ENCODE measurements around the gene STX12. TPM values are rescaled to one million over a fixed set of nuclear protein-coding genes. Genes with fewer than 3 reads are reported as not detected.
A peak's percentile ranks its signal among the peaks of the same experiment; 100 is the strongest.

Gene STX12
- total RNA-seq, 1 donor from 2014 or later: 26.5 TPM

- H3K36me3 Mint-ChIP-seq (ENCODE audit: low read depth): peaks cover 6% of the 10 kb centered on the region
- no peak overlapping the region for H3K27ac Mint-ChIP-seq (ENCODE audit: unreplicated experiment)
- TF ChIP-seq CTCF (conservative IDR thresholded peaks at IDR 0.05): no peak
- H3K4me1 Mint-ChIP-seq: peaks cover 14% of the 10 kb centered on the region
- no peak for DNase-seq (ENCODE audit: low read depth, low spot score)
- no peaks in the 10 kb centered on the region for H3K9me3 Mint-ChIP-seq
- H3K4me3 Mint-ChIP-seq: peak overlapping the region; percentile 88
- no peaks in the 10 kb centered on the region for H3K27me3 Mint-ChIP-seq (ENCODE audit: low read depth)
Observed at GRCh38 chr1:27727126-27727525, 45.9 kb upstream of the STX12 start.

GRCh38 chr1:27736252-27736651, 36.8 kb upstream of the STX12 start:
- Mint-ChIP-seq H3K4me1 (no peaks in the 10 kb centered on the region), H3K27ac (ENCODE audit: unreplicated experiment) (no peak overlapping the region), H3K27me3 (ENCODE audit: low read depth) (no peaks in the 10 kb centered on the region), H3K36me3 (ENCODE audit: low read depth) (peaks cover 6% of the 10 kb centered on the region), H3K4me3 (no peak overlapping the region), H3K9me3 (no peaks in the 10 kb centered on the region)
- TF ChIP-seq CTCF (conservative IDR thresholded peaks at IDR 0.05): no peak
- DNase-seq (ENCODE audit: low read depth, low spot score): no peak

GRCh38 chr1:27741121-27741520, 31.9 kb upstream of the STX12 start:
- no peak overlapping the region for H3K27ac Mint-ChIP-seq (ENCODE audit: unreplicated experiment)
- TF ChIP-seq CTCF (conservative IDR thresholded peaks at IDR 0.05): no peak
- no peaks in the 10 kb centered on the region for H3K9me3 Mint-ChIP-seq
- H3K4me3 Mint-ChIP-seq: no peak overlapping the region
- H3K27me3 Mint-ChIP-seq (ENCODE audit: low read depth): no peaks in the 10 kb centered on the region
- no peaks in the 10 kb centered on the region for H3K4me1 Mint-ChIP-seq
- peaks cover 10% of the 10 kb centered on the region for H3K36me3 Mint-ChIP-seq (ENCODE audit: low read depth)
- DNase-seq (ENCODE audit: low read depth, low spot score): no peak

GRCh38 chr1:27744556-27744955, 28.5 kb upstream of the STX12 start:
- TF ChIP-seq CTCF (conservative IDR thresholded peaks at IDR 0.05): no peak
- H3K4me3 Mint-ChIP-seq: no peak overlapping the region
- H3K27me3 Mint-ChIP-seq (ENCODE audit: low read depth): no peaks in the 10 kb centered on the region
- peaks cover 10% of the 10 kb centered on the region for H3K36me3 Mint-ChIP-seq (ENCODE audit: low read depth)
- no peaks in the 10 kb centered on the region for H3K4me1 Mint-ChIP-seq
- no peak for DNase-seq (ENCODE audit: low read depth, low spot score)
- H3K9me3 Mint-ChIP-seq: no peaks in the 10 kb centered on the region
- no peak overlapping the region for H3K27ac Mint-ChIP-seq (ENCODE audit: unreplicated experiment)

GRCh38 chr1:27745466-27745865, 27.6 kb upstream of the STX12 start:
- Mint-ChIP-seq H3K27ac (ENCODE audit: unreplicated experiment) (no peak overlapping the region), H3K9me3 (no peaks in the 10 kb centered on the region), H3K27me3 (ENCODE audit: low read depth) (no peaks in the 10 kb centered on the region), H3K36me3 (ENCODE audit: low read depth) (peaks cover 13% of the 10 kb centered on the region), H3K4me3 (no peak overlapping the region), H3K4me1 (no peaks in the 10 kb centered on the region)
- no peak for TF ChIP-seq CTCF (conservative IDR thresholded peaks at IDR 0.05)
- DNase-seq (ENCODE audit: low read depth, low spot score): no peak

- Mint-ChIP-seq H3K27me3 (ENCODE audit: low read depth) (no peaks in the 10 kb centered on the region), H3K4me3 (no peak overlapping the region), H3K9me3 (no peaks in the 10 kb centered on the region), H3K27ac (ENCODE audit: unreplicated experiment) (no peak overlapping the region), H3K36me3 (ENCODE audit: low read depth) (peaks cover 5% of the 10 kb centered on the region), H3K4me1 (no peaks in the 10 kb centered on the region)
- TF ChIP-seq CTCF (conservative IDR thresholded peaks at IDR 0.05): no peak
- DNase-seq (ENCODE audit: low read depth, low spot score): no peak
Observed at GRCh38 chr1:27752360-27752759, 20.7 kb upstream of the STX12 start.
